Stimulated activated CD8-positive, alpha-beta memory T cell treated with anti-CD3 and anti-CD28 coated beads, Interleukin-12 subunit alpha, Interleukin-12 subunit beta, amount 100 ng/mL, for 4 hours (primary cell): Measurements from ENCODE around the gene RAB31.

ENCODE experiments used
- DNase-seq: peaks from one replicate; pipeline ENCODE4 v3.0.0-alpha.2; 2020; ENCODE audit warnings: low read depth

RAB31 gene

DNA sequence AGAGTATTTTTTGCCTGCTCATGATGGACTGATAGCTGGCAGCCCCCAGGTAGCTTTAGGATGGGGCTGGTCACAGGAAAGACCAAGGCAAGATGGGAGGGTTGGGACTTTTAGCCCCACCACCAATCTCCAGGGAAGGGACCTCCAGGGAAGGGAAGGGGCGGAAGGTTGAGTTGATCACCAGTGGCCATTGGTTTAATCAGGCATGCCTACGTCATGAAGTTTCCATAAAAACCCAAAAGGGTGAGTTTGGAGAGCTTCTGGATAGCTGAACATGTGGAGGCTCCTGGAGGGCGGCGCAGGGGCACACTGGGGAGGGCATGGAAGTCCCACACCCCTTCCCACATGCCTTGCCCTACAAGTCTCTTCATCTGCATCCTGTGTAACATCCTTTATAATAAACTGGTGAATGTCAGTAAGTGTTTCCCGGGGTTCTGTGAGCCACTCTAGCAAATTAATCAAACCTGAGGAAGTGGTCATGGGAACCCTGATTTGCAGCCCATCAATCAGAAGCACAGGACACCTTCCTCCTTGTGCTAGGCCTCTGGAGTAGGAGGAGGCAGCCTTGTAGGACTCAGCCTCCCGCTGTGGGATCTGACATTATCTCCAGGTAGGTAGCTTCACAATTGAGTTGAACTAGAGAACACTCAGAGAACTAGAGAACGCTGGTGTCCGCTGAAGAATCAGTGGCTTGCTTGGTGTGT lies 30.3 kb downstream of the RAB31 start:
- DNase-seq: no peak

- no peak for DNase-seq
Measured at GRCh38 chr18:9739516-9739915, 31.4 kb downstream of the RAB31 start.

DNA sequence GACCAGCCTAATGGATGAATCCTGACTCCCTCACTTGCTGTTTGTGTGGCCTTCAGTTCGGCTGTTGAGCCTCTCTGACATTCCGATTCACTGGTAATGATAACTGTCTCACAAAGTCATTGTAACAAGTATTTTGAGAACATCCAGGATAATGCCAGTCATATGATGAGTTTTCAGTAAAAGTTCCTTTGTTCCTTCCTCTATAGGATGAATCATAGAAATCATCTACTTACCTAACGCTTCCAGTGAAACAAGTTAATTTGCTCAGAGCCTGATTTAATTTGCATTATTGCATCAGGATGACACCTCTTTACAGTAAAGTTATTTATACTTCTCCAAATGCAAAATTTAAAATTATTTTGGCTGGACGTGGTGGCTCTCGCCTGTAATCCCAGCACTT lies 32.0 kb downstream of the RAB31 start:
- DNase-seq: no peak

DNA sequence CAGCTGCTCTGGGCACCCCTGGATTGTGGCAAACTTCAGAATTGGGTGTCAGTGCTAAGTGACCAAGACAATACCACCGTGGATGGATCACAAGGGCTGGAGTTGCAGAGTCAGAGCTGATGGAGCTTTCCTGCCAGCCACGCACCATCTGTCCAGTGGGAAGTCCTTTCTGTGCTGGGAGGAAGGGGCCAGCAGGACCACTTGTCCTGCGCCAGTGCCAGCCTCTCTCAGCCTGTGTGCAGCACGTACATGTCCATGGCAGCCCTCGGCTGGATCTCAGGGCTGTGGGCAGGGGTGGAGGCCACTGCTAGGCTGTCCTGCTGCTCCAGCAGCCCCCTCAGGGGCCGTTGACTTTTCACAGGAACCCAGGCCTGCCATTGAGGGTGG lies 33.3 kb downstream of the RAB31 start:
- DNase-seq: no peak

- no peak for DNase-seq
Measured at GRCh38 chr18:9741793-9742523, 33.9 kb downstream of the RAB31 start.

GRCh38 chr18:9742524-9743131 lies 34.5 kb downstream of the RAB31 start:
- no peak for DNase-seq

DNA sequence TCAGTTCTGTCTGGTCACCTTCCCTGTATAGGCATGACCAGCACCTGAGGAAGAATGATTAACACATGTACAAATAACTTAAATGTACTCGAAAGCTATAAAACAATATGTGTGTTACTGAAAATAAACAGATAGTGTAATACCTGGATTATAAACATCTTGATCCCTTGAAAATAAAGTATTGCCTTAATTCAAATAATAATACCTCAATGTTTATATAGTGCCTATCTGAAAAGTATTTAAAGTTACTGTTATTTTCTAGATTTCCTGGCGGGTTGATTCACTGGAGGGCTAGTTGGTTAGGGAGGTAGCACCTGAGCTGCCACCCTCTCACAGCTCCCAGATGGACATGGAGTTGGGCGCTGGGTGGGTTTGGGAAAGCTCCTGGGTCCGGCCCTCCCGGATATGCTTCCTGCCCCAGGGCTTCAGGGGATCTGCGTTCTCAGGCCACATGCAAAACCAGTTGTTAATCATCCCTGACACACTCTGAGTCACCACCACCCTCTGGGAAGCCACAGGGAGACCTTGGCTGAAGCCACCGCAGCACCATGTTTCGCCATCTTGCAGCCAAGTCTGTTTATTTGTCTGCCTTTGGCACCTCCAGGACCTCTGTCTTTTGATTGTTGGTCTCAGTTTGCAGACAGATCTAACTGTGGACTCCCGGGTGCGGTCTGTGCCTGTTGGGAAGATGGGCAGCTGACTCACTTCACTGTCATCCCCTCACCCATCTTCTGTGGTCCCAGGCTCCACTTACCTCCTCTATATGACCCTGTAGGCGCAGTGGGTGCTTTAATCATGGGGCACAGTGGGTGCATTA lies 35.3 kb downstream of the RAB31 start:
- no peak for DNase-seq

DNA sequence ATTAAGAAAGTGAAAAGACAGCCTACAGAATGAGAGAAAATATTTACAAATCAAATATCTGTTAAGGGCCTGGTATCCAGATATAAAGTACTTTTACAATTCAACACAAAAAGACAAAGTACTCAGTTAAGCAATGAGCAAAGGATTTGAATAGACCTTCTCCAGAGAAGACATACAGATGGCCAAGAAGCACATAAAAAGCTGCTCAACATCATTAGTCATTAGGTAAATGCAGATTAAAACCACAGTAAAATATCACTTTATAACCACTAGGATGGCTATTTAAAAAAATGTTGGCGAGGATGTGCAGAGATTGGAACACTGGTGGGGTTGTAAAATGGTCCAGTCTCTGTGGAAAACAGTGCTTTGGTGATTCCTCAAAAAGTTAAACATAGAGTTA lies 38.9 kb downstream of the RAB31 start:
- no peak for DNase-seq

- no peak for DNase-seq
Measured at GRCh38 chr18:9749611-9750010, 41.5 kb downstream of the RAB31 start.

DNA sequence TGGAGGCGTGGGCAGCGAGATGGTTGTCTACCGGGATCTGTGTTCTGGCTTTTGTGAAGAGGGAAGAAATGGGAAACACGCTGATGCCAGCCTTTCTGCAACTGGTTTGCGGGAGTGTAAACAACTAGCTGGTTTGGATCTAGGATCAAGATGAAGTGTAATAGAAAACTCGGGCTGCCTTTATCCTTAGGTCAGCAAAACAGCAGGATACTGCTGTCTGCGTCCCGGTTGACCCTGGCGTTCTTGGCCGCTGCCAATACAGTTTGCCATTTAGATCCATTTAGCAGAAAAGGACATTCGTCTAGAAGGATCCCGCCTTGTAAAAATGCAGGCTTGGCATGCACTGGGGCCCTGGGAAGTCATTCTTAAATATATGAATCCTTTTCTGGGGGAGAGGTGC lies 42.0 kb downstream of the RAB31 start:
- no peak for DNase-seq

DNA sequence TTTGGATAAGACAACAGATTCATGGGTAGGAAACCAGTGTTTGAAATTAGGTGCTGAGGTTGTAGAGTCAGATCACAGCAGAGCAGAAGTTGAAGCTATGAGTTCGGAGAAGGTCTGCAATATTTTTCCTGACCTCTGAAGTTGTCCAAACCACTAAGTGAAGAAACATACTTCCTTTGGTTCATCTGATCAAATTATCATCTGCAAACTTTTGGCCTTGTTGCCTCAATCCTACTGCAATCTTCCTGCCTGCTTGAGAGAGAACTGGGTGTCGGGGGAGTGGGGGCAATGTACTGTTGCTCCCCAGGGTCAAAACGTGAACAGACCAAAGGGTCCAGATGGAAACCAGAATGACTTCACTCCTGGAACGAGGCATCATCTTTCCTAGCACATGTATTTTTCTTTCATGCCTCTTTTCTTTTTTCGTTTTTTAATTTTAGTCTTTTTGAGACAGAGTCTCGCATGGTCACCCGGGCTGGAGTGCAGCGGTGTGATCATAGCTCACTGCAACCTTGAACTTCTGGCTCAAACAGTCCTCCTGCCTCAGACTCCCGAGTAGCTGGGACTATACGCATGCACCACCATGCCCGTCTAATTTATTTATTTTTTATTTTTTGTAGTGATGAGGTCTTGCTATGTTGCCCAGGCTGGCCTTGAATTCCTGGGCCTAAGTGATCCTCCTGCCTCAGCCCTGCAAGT lies 42.7 kb downstream of the RAB31 start:
- DNase-seq: no peak

- no peak for DNase-seq
Measured at GRCh38 chr18:9751371-9752031, 43.4 kb downstream of the RAB31 start.

- no peak for DNase-seq
Measured at GRCh38 chr18:9753846-9754245, 45.7 kb downstream of the RAB31 start.

GRCh38 chr18:9755110-9755509 lies 47.0 kb downstream of the RAB31 start:
- no peak for DNase-seq

DNA sequence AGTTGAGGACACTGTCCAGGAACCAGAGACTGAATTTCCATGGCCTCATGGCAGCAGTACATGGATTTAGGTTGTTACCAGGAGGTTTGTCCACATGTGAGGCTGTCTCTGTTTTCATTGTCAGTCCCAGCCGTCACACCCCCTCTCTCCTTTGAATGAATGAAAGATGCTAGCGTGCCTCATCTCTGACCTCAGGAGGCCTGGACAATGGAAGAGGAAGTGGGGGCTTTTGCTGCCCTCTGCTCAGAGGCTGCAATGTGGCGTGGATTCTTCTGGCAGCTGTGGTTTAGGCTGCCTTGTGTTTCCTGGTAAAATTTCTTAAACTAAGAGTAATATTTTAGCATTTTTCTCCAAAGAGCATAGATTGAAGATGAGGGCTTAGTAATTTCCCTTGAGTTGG lies 47.5 kb downstream of the RAB31 start:
- no peak for DNase-seq

GRCh38 chr18:9756271-9756932 lies 48.3 kb downstream of the RAB31 start:
- no peak for DNase-seq

DNA sequence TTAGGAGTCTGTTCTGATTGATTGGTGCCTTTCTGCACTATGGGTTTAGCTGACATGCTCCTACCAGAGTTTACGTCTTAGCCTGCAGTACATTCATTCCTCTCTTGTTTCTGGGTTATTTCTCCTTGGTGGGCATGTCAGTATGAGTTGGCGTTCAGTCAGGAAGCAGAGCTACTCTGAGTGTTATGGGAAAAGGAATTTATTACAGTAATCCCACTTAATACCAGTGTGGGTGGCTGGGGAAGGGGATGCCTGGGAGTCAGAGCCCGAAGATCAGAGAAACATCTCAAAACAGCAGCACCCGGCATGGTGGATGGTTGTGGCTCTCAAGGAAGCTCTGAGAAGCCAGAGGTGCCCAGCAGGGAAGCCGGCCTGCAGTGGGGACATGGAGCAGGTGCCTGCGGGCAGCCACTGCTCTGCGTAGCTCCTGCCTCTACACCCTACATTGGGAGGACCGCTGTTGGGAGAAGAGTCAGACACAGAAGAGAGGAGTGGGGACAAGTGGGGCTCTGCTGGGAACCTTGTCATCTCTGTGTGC lies 48.9 kb downstream of the RAB31 start:
- DNase-seq: no peak

GRCh38 chr18:9757827-9758621 lies 49.9 kb downstream of the RAB31 start:
- no peak for DNase-seq

DNA sequence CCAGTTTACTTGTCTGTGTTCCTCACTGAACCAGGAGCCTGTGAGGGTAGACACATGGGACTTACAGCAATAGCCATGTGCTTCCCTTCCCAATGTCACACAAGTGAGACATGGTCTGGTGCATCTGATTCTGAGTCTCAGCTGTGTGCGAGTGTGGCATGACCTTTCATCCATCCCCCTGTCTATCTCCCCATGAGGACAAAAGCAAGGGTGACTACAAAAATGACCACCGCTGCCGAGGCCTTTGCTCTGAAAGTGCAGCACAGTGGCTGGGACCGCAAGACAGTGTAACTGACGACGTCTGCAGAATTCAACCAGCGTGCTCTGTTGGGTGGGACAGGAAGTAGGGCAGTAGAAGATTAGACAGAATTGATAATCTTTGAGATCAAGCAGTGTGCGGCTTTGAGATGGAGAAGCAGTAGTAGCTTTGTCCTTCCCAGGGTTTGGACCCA lies 50.5 kb downstream of the RAB31 start:
- no peak for DNase-seq

DNA sequence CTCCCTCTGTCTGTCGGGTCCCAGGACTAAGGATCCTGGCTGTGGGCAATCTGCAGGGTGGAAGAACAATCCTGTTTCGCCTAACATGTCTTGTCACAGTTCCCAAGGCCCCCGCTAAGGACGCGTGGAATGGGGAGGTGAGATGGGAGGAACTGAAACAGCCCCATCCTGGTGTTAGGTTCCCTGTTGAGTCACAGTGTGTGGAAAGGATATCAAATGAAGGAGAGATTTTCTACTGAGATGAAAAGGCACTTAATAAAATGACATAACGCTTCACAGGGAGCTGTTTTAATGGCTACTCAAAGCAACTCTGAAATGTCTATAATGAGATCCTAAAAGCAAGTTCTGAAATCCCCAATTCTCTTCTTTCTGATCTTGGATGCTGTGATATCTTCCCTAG lies 52.5 kb downstream of the RAB31 start:
- no peak for DNase-seq
